K562 (cell line): ENCODE data around the gene ECPAS. TPM values are rescaled to one million over a fixed set of nuclear protein-coding genes. Genes with fewer than 3 reads are reported as not detected.

Source experiments
- ATAC-seq: fragments of 200-7000 bp; cut with Tn5 transposase; 3 replicates; pipeline ENCODE4 v1.9.1; 2020; ENCODE audit warnings: moderate library complexity
- BruUV-seq: library from RNA; stranded (reverse); fragments of 400-500 nt; replicated peaks from 2 replicates; lab custom pipeline; 2021; lab: Mats Ljungman, UMichigan
- CTCF ChIA-PET: fragments of 300-600 bp; formaldehyde crosslinking; extraction: SDS; loops from one replicate; lab custom pipeline; 2021; ENCODE audit warnings: low intra/inter-chr PET ratio; lab: Yijun Ruan, JAX
- POLR2A ChIA-PET: fragments of 300-600, 350-650 bp; sonication (Branson Sonifier 250); formaldehyde crosslinking; extraction: SDS; loops from one replicate; lab custom pipeline; 2021; ENCODE audit warnings: antibody characterized with exemption, inconsistent platforms; lab: Yijun Ruan, JAX
- DNase-seq, 4 experiments: peaks; one replicate each; pipeline versions ENCODE4 v3.0.0 to v3.0.0-alpha.2; 2011 to 2018; ENCODE audit warnings: low spot score in 3 of 4, mixed read lengths in 3 of 4; ENCODE audit errors: extremely low read depth in 1 of 4
- FAIRE-seq: peaks from 2 replicates; lab custom pipeline; 2011; peaks lifted over from hg19 to GRCh38; lab: Jason Lieb, UNC
- H2AFZ ChIP-seq: 2 replicates; pipeline ENCODE4 v1.6.0; 2011; ENCODE audit warnings: low read depth, low read length, control low read depth, inconsistent platforms
- H3K27ac ChIP-seq: fragments of 200-600 bp; 3 replicates; pipeline ENCODE4 v1.8.0; 2011; ENCODE audit warnings: low read depth, mild to moderate bottlenecking, control low read depth, inconsistent platforms, low read length, moderate library complexity, mixed read lengths; ENCODE audit errors: extremely low read depth
- H3K27me3 ChIP-seq, 2 experiments: fragments of 300-600 bp in 1 of 2; 2 replicates in 1 of 2; 3 replicates in 1 of 2; pipeline versions ENCODE4 v1.6.0 to v1.8.0; 2011; ENCODE audit warnings: inconsistent platforms in 2 of 2, low read length in 2 of 2, mild to moderate bottlenecking in 1 of 2, mixed read lengths in 1 of 2, moderate library complexity in 1 of 2; ENCODE audit not compliant: control insufficient read depth in 2 of 2, insufficient read depth in 2 of 2
- H3K36me3 ChIP-seq: fragments of 300-600 bp; 3 replicates; pipeline ENCODE4 v1.8.0; 2011; ENCODE audit warnings: mild to moderate bottlenecking, low read length, inconsistent platforms; ENCODE audit not compliant: control insufficient read depth, insufficient read depth
- H3K4me1 ChIP-seq, 2 experiments: fragments of 200-600 bp in 1 of 2; replicated peaks in 1 of 2; 2 replicates in 1 of 2; 3 replicates in 1 of 2; pipeline versions ENCODE4 v1.5.1 to v1.8.0; 2011; ENCODE audit warnings: inconsistent platforms in 2 of 2, low read length in 2 of 2, mild to moderate bottlenecking in 1 of 2, mixed read lengths in 1 of 2, moderate library complexity in 1 of 2; ENCODE audit not compliant: control insufficient read depth in 2 of 2, insufficient read depth in 2 of 2
- H3K4me2 ChIP-seq: 2 replicates; pipeline ENCODE4 v1.6.1; 2011; ENCODE audit warnings: low read length, control low read depth, inconsistent platforms, mixed read lengths; ENCODE audit not compliant: insufficient read depth
- H3K4me3 ChIP-seq: fragments of 200-600 bp; sonication (generic), shearing (Covaris generic); 2 replicates; pipeline ENCODE4 v1.5.1; 2016; ENCODE audit warnings: control low read depth, inconsistent platforms
- H3K79me2 ChIP-seq: fragments of 200-600 bp; 3 replicates; pipeline ENCODE4 v1.8.0; 2011; ENCODE audit warnings: low read length, inconsistent platforms; ENCODE audit not compliant: control insufficient read depth, insufficient read depth
- H3K9ac ChIP-seq, 2 experiments: 2 replicates each; pipeline versions ENCODE4 v1.6.0 to v1.6.1; 2011; ENCODE audit warnings: low read depth in 2 of 2, low read length in 2 of 2, control low read depth in 1 of 2, inconsistent platforms in 1 of 2, mild to moderate bottlenecking in 1 of 2, mixed read lengths in 1 of 2; ENCODE audit not compliant: insufficient read depth in 1 of 2
- H3K9me1 ChIP-seq: one replicate; pipeline ENCODE4 v1.6.0; 2011; ENCODE audit warnings: inconsistent platforms, mild to moderate bottlenecking, low read length, moderate library complexity; ENCODE audit not compliant: control insufficient read depth, insufficient read depth
- H3K9me3 ChIP-seq: replicated peaks from 2 replicates; pipeline ENCODE4 v1.5.1; 2011; ENCODE audit warnings: low read depth, low read length, inconsistent platforms; ENCODE audit not compliant: control insufficient read depth, insufficient read depth
- H4K20me1 ChIP-seq: replicated peaks from 2 replicates; pipeline ENCODE4 v1.6.1; 2011; ENCODE audit warnings: low read length, inconsistent platforms, mixed read lengths; ENCODE audit not compliant: control insufficient read depth, insufficient read depth
- ATF1 ChIP-seq, 2 experiments: fragments of 450-650 bp in 1 of 2; IDR thresholded peaks; 2 replicates each; pipeline ENCODE4 v1.6.1; 2016; ENCODE audit warnings: missing compliant biosample characterization in 1 of 2, missing genetic modification characterization in 1 of 2
- CREB3L1 ChIP-seq: fragments of 450-650 bp; IDR thresholded peaks from 2 replicates; pipeline ENCODE4 v1.6.1; 2014; ENCODE audit warnings: low read depth, mild to moderate bottlenecking, moderate library complexity, borderline replicate concordance
- E2F4 ChIP-seq: sonication (generic); formaldehyde crosslinking; IDR thresholded peaks from 2 replicates; pipeline ENCODE4 v1.8.0; 2022; ENCODE audit warnings: mild to moderate bottlenecking, low read depth, missing genetic modification reagents
- EHMT2 ChIP-seq: fragments of 450-650 bp; IDR thresholded peaks from 2 replicates; pipeline ENCODE4 v1.6.1; 2018; ENCODE audit warnings: antibody characterized with exemption
- HDGF ChIP-seq: fragments of 450-650 bp; IDR thresholded peaks from 2 replicates; pipeline ENCODE4 v1.6.1; 2016
- HNRNPH1 ChIP-seq: fragments of 200-400 bp; formaldehyde crosslinking; optimal IDR thresholded peaks from 2 replicates; pipeline ENCODE3; 2017; ENCODE audit warnings: low read depth, mild to moderate bottlenecking, low read length, moderate library complexity
- MED1 ChIP-seq: sonication (generic); formaldehyde crosslinking; IDR thresholded peaks from 2 replicates; pipeline ENCODE4 v1.8.1; 2023; ENCODE audit warnings: missing genetic modification reagents, borderline replicate concordance
- MXI1 ChIP-seq: IDR thresholded peaks from 2 replicates; pipeline ENCODE4 v1.6.1; 2011; ENCODE audit warnings: low read depth, mild to moderate bottlenecking, improper control_type of control experiment, low read length
- NRF1 ChIP-seq, 2 experiments: fragments of 450-650 bp; IDR thresholded peaks in 1 of 2; conservative IDR thresholded peaks in 1 of 2; 2 replicates each; pipeline ENCODE4 v1.6.1; 2014; ENCODE audit warnings: mild to moderate bottlenecking in 2 of 2
- POLR2H ChIP-seq: IDR thresholded peaks from 2 replicates; pipeline ENCODE4 v1.6.1; 2016; ENCODE audit warnings: missing genetic modification characterization, low read depth, mild to moderate bottlenecking, control low read depth, missing compliant biosample characterization, moderate library complexity
- PTTG1 ChIP-seq: fragments of 450-650 bp; IDR thresholded peaks from 2 replicates; pipeline ENCODE4 v1.6.1; 2016; ENCODE audit warnings: low read depth, mild to moderate bottlenecking, missing genetic modification characterization, missing compliant biosample characterization
- SETDB1 ChIP-seq: IDR thresholded peaks from one replicate; pipeline ENCODE4 v1.6.1; 2012; ENCODE audit warnings: low read length, control low read depth, inconsistent platforms
- SMARCA4 ChIP-seq: fragments of 450-650 bp; IDR thresholded peaks from 2 replicates; pipeline ENCODE4 v1.6.1; 2016
- ZFX ChIP-seq: sonication (generic); formaldehyde crosslinking; IDR thresholded peaks from 2 replicates; pipeline ENCODE4 v1.8.0; 2022; ENCODE audit warnings: mild to moderate bottlenecking, missing genetic modification reagents, moderate library complexity
- ZNF830 ChIP-seq: fragments of 250-450 bp; sonication (Bioruptor Pico); IDR thresholded peaks from 2 replicates; pipeline ENCODE4 v1.5.0; 2021; ENCODE audit warnings: mild to moderate bottlenecking
- WGBS: fragments of 100-300 bp; shearing (Covaris generic); methylation state at CpG from one replicate; pipeline ENCODE4 v1.1.6; 2016; ENCODE audit warnings: low coverage, mixed read lengths; ENCODE audit not compliant: insufficient coverage; ENCODE audit errors: missing lambda C conversion rate; 5-methylcytosine and 5-hydroxymethylcytosine counted together
- in situ Hi-C: fragments of 300-500 bp; cut with MboI; formaldehyde crosslinking; loops from 4 replicates; pipeline ENCODE4 v1.15.0; 2018; ENCODE audit warnings: inconsistent platforms, mixed read lengths
- intact Hi-C: fragments of 100-400 bp; cut with micrococcal nuclease; formaldehyde crosslinking; loops from 2 replicates; pipeline ENCODE4 v1.14.2; 2022
- polyA plus RNA-seq, 8 experiments: library from polyadenylated mRNA; depleted of rRNA in 4 of 8; stranded (reverse) in 5 of 8; unstranded in 3 of 8; fragments of >200 nt; fragmentation: Nextera tagmentation in 2 of 8; fragmentation: Illumina TruSeq in 1 of 8; extraction: Ambion mirVana in 2 of 8; extraction: Trizol in 1 of 8; gene quantifications; 2 replicates each; pipeline versions ENCODE4 v1.2.1 to v1.2.3, GENCODE V29; 2011 to 2014; ENCODE audit warnings: inconsistent platforms in 1 of 8, missing spikeins in 1 of 8
- total RNA-seq, 7 experiments: library from RNA; depleted of rRNA in 6 of 7; stranded (reverse); fragments of >200 nt in 6 of 7; fragmentation: Illumina TruSeq in 2 of 7; extraction: Trizol in 2 of 7; gene quantifications; 2 replicates each; pipeline versions ENCODE4 v1.2.1 to v1.2.3, GENCODE V29; 2011 to 2021; ENCODE audit warnings: low replicate concordance in 1 of 7

The ECPAS gene
- total and polyA plus RNA-seq, 9 of the 15 experiments (the other 6 are each of a cell fraction or from before 2014, with no cell fraction given) = 14.5 to 90.9 (median 75.7) TPM

GRCh38 chr9:111482694-111483438 lies 1.3 kb downstream of the ECPAS start (continued):
- peak; percentile 93 for TF ChIP-seq ZFX (CRISPR knock-in tag)
- TF ChIP-seq E2F4 = 0 out of 2 replicates have a peak, but pooled peaks have one; percentile 41
- 0 out of 2 replicates have a peak, but pooled peaks have one; percentile 45 for TF ChIP-seq ZNF830 (CRISPR knock-in tag)
- peak in 1 of 2 experiments; percentile 13; a peak in 1 of 4 replicates for TF ChIP-seq NRF1 (conservative IDR thresholded peaks at IDR 0.05 in 1 of 2, IDR thresholded peaks at IDR 0.05 in 1 of 2)

GRCh38 chr9:111481885-111482636 lies 2.1 kb downstream of the ECPAS start:
- Histone ChIP-seq H3K79me2 (peaks cover 72% of the 10 kb centered on the region), H3K36me3 (peaks cover 10% of the 10 kb centered on the region; the same call in 1 of the 3 replicates), H2AFZ (peak overlapping the region; percentile 69), H3K27ac (peak overlapping the region; percentile 97), H3K4me1 (peaks cover 8 to 18% of the 10 kb centered on the region in 2 experiments; a peak in 3 of 5 replicates), H3K4me3 (peak overlapping the region; percentile 94), H3K9me3 (no peaks in the 10 kb centered on the region), H3K9me1 (no peaks in the 10 kb centered on the region), H4K20me1 (no peaks in the 10 kb centered on the region), H3K27me3 (no peaks in the 10 kb centered on the region), H3K4me2 (peak overlapping the region; percentile 95), H3K9ac (peak overlapping the region; percentile 88 to 89)
- 1% methylated on average over 13 of the region's 13 CpGs for WGBS
- CTCF ChIA-PET = no interaction called here
- POLR2A ChIA-PET = interaction anchor here (1.0 to 1.7 kb wide), 7 partner anchors 11 to 149 kb away, joined by 3 to 5 read pairs (median 3); partner anchors contain the start of gene DNAJC25
- in situ Hi-C loops = no loop called here
- TSS peak; percentile 59 for BruUV-seq
- ATAC-seq (peak; percentile 32), DNase-seq (peak in 2 of 4 experiments; percentile 30 to 62), FAIRE-seq (peak; percentile 61)
- intact Hi-C loops = loop anchor here (5.0 to 10.0 kb wide), 2 partner anchors 45 to 153 kb away; partner anchors contain the start of genes DNAJC25 and ZNF483
- no peak for TF ChIP-seq HDGF
- no peak for TF ChIP-seq CREB3L1
- no peak for TF ChIP-seq PTTG1
- TF ChIP-seq ATF1 (CRISPR knock-in tag; IDR thresholded peaks at IDR 0.05) = no peak
- no peak for TF ChIP-seq ATF1 (tag; IDR thresholded peaks at IDR 0.05)
- TF ChIP-seq SMARCA4 = no peak
- no peak for TF ChIP-seq MED1
- TF ChIP-seq HNRNPH1 = no peak
- TF ChIP-seq POLR2H (tag) = no peak
- TF ChIP-seq MXI1 = peak; percentile 21; the same call in 1 of the 2 replicates
- TF ChIP-seq EHMT2 = no peak
- TF ChIP-seq SETDB1 = no peak
